ENCODE data around the gene NFYA. TPM values are rescaled to one million over a fixed set of nuclear protein-coding genes. Genes with fewer than 3 reads are reported as not detected.

NFYA gene
- total and polyA plus RNA-seq, 2 of the 13 experiments (the other 11 are each of a cell fraction or from before 2014, with no cell fraction given) = 16.0 to 22.9 TPM

DNA sequence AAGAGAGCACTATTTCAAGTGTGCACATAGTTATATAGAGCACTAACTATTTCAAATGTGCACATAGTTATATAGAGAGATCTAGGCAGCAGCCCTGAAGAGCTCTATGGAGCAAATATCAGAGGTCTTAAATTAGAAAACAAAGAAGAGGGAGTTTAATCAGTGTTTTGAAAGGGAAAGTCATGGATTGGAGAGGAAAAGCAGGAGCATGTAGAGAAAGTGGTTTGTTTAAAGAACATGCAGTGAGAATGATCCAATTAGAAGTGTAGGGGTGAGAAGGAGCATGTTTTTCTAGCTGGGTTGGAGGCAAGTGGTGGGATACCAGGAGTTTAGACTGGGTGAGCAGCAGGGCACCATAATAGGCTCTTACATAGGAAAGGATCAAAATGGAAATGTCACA lies 64.1 kb downstream of the NFYA start:
- Histone ChIP-seq H3K4me1 (ENCODE audit: insufficient read depth, low read length) (no peaks in the 10 kb centered on the region), H3K27ac (ENCODE audit: extremely low read length, insufficient read depth, low read length) (no peak overlapping the region), H3K79me2 (ENCODE audit: insufficient read depth, low read length) (no peaks in the 10 kb centered on the region), H3K27me3 (ENCODE audit: control insufficient read depth in 1 of 2, insufficient read depth in 2 of 2, low read length in 2 of 2) (no peaks in the 10 kb centered on the region; a peak in 1 of 5 replicates), H4K20me1 (ENCODE audit: insufficient read depth, low read length) (no peaks in the 10 kb centered on the region), H3K9me3 (ENCODE audit: low read length) (no peaks in the 10 kb centered on the region), H3K4me3 (replicated peaks in 1 of 3; ENCODE audit: insufficient read depth in 1 of 3, low read depth in 2 of 3, low read length in 3 of 3) (no peak overlapping the region), H3K4me2 (ENCODE audit: low read depth, low read length) (no peak overlapping the region), H3K36me3 (replicated peaks in 1 of 2; ENCODE audit: control insufficient read depth in 1 of 2, insufficient read depth in 2 of 2, low read length in 2 of 2) (no peaks in the 10 kb centered on the region), H3K9ac (ENCODE audit: insufficient read depth, low read depth, low read length) (no peak overlapping the region), H2AFZ (ENCODE audit: low read length) (no peak overlapping the region)
- FAIRE-seq (no peak), ATAC-seq (no peak), DNase-seq (ENCODE audit: low spot score) (no peak)
- BruUV-seq (replicated peaks) = no TSS peak
- intact Hi-C loops (cut with micrococcal nuclease; ENCODE audit: unreplicated experiment) = no loop called here
- in situ Hi-C loops (cut with HindIII; ENCODE audit: extremely low pct_ligation_motif_present, low pct_unique_long_range_greater_than_20kb) = no loop called here
- POLR2A ChIA-PET = no interaction called here
- CTCF ChIA-PET (ENCODE audit: low intra/inter-chr PET ratio, low total read pairs) = no interaction called here
- TF ChIP-seq ELF1 (CRISPR knock-in tag; IDR thresholded peaks at IDR 0.05) (no peak), REPIN1 (CRISPR knock-in tag; IDR thresholded peaks at IDR 0.05; ENCODE audit: borderline replicate concordance, low read depth) (no peak), ZNF414 (CRISPR knock-in tag; IDR thresholded peaks at IDR 0.05) (no peak), HNRNPUL1 (IDR thresholded peaks at IDR 0.05; ENCODE audit: low read depth, low read length) (no peak), CEBPB (IDR thresholded peaks at IDR 0.05; ENCODE audit: borderline replicate concordance, low read depth, low read length) (no peak), NFRKB (IDR thresholded peaks at IDR 0.05) (no peak), NAIF1 (CRISPR knock-in tag; IDR thresholded peaks at IDR 0.05; ENCODE audit: borderline replicate concordance) (no peak), ZNF501 (CRISPR knock-in tag; IDR thresholded peaks at IDR 0.05) (no peak), ONECUT2 (CRISPR knock-in tag; IDR thresholded peaks at IDR 0.05) (no peak), TSC22D2 (CRISPR knock-in tag; IDR thresholded peaks at IDR 0.05; ENCODE audit: borderline replicate concordance) (no peak), ZBTB8A (CRISPR knock-in tag; IDR thresholded peaks at IDR 0.05; ENCODE audit: borderline replicate concordance, low read depth) (no peak), E2F2 (CRISPR knock-in tag; IDR thresholded peaks at IDR 0.05; ENCODE audit: borderline replicate concordance) (no peak), HMGA1 (CRISPR knock-in tag; conservative IDR thresholded peaks at IDR 0.05) (no peak), HNRNPK (IDR thresholded peaks at IDR 0.05; ENCODE audit: low read depth, low read length, poor library complexity, severe bottlenecking) (no peak), ZNF615 (CRISPR knock-in tag; IDR thresholded peaks at IDR 0.05; ENCODE audit: borderline replicate concordance) (no peak), ZNF33B (CRISPR knock-in tag; IDR thresholded peaks at IDR 0.05) (no peak)
- TF ChIP-seq, protein P1, sequence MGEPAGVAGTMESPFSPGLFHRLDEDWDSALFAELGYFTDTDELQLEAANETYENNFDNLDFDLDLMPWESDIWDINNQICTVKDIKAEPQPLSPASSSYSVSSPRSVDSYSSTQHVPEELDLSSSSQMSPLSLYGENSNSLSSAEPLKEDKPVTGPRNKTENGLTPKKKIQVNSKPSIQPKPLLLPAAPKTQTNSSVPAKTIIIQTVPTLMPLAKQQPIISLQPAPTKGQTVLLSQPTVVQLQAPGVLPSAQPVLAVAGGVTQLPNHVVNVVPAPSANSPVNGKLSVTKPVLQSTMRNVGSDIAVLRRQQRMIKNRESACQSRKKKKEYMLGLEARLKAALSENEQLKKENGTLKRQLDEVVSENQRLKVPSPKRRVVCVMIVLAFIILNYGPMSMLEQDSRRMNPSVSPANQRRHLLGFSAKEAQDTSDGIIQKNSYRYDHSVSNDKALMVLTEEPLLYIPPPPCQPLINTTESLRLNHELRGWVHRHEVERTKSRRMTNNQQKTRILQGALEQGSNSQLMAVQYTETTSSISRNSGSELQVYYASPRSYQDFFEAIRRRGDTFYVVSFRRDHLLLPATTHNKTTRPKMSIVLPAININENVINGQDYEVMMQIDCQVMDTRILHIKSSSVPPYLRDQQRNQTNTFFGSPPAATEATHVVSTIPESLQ (CRISPR knock-in tag; conservative IDR thresholded peaks at IDR 0.05) = no peak
- TF ChIP-seq, protein P2, sequence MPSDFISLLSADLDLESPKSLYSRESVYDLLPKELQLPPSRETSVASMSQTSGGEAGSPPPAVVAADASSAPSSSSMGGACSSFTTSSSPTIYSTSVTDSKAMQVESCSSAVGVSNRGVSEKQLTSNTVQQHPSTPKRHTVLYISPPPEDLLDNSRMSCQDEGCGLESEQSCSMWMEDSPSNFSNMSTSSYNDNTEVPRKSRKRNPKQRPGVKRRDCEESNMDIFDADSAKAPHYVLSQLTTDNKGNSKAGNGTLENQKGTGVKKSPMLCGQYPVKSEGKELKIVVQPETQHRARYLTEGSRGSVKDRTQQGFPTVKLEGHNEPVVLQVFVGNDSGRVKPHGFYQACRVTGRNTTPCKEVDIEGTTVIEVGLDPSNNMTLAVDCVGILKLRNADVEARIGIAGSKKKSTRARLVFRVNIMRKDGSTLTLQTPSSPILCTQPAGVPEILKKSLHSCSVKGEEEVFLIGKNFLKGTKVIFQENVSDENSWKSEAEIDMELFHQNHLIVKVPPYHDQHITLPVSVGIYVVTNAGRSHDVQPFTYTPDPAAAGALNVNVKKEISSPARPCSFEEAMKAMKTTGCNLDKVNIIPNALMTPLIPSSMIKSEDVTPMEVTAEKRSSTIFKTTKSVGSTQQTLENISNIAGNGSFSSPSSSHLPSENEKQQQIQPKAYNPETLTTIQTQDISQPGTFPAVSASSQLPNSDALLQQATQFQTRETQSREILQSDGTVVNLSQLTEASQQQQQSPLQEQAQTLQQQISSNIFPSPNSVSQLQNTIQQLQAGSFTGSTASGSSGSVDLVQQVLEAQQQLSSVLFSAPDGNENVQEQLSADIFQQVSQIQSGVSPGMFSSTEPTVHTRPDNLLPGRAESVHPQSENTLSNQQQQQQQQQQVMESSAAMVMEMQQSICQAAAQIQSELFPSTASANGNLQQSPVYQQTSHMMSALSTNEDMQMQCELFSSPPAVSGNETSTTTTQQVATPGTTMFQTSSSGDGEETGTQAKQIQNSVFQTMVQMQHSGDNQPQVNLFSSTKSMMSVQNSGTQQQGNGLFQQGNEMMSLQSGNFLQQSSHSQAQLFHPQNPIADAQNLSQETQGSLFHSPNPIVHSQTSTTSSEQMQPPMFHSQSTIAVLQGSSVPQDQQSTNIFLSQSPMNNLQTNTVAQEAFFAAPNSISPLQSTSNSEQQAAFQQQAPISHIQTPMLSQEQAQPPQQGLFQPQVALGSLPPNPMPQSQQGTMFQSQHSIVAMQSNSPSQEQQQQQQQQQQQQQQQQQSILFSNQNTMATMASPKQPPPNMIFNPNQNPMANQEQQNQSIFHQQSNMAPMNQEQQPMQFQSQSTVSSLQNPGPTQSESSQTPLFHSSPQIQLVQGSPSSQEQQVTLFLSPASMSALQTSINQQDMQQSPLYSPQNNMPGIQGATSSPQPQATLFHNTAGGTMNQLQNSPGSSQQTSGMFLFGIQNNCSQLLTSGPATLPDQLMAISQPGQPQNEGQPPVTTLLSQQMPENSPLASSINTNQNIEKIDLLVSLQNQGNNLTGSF (CRISPR knock-in tag; IDR thresholded peaks at IDR 0.05) = no peak
